ENCODE measurements around the gene ABLIM1.

The ABLIM1 gene

GRCh38 chr10:114408112-114408967 is 249.7 kb downstream of the ABLIM1 start:
- DNase-seq (ENCODE audit: low spot score), result no peak

- no peak for DNase-seq (ENCODE audit: low spot score)
These were observed 251.6 kb downstream of the ABLIM1 start for GRCh38 chr10:114406455-114406854.

- peak; percentile 66 for DNase-seq (ENCODE audit: low spot score)
These were observed 253.1 kb downstream of the ABLIM1 start for GRCh38 chr10:114405011-114405350.

- peak; percentile 58 for DNase-seq (ENCODE audit: low spot score)
These were observed 253.7 kb downstream of the ABLIM1 start, which contains the start of gene AFAP1L2 for GRCh38 chr10:114404171-114405010. Gene AFAP1L2, minus strand, starts transcription at chr10:114404502. Its CDS starts 47 bp downstream, at chr10:114404455.

- peak; percentile 69 for DNase-seq (ENCODE audit: low spot score)
These were observed 254.4 kb downstream of the ABLIM1 start for GRCh38 chr10:114403541-114404161.

- DNase-seq (ENCODE audit: low spot score), result peak; percentile 47
These were observed 255.1 kb downstream of the ABLIM1 start for GRCh38 chr10:114402871-114403540.

GRCh38 chr10:114402233-114402632 is 255.8 kb downstream of the ABLIM1 start:
- no peak for DNase-seq (ENCODE audit: low spot score)

- DNase-seq (ENCODE audit: low spot score), result peak; percentile 73
These were observed 256.8 kb downstream of the ABLIM1 start for GRCh38 chr10:114401195-114401791.

- DNase-seq (ENCODE audit: low spot score), result no peak
These were observed 258.0 kb downstream of the ABLIM1 start for GRCh38 chr10:114400091-114400490.

- DNase-seq (ENCODE audit: low spot score), result no peak
These were observed 258.5 kb downstream of the ABLIM1 start for GRCh38 chr10:114399576-114399975.

- DNase-seq (ENCODE audit: low spot score), result no peak
These were observed 259.3 kb downstream of the ABLIM1 start for GRCh38 chr10:114398587-114399331.

- peak; percentile 89 for DNase-seq (ENCODE audit: low spot score)
These were observed 260.4 kb downstream of the ABLIM1 start for GRCh38 chr10:114397651-114398145.

- no peak for DNase-seq (ENCODE audit: low spot score)
These were observed 261.6 kb downstream of the ABLIM1 start for GRCh38 chr10:114396464-114396863.

- DNase-seq (ENCODE audit: low spot score), result no peak
These were observed 262.6 kb downstream of the ABLIM1 start for GRCh38 chr10:114395366-114396022.

GRCh38 chr10:114394531-114394930 is 263.5 kb downstream of the ABLIM1 start:
- DNase-seq (ENCODE audit: low spot score), result no peak

- DNase-seq (ENCODE audit: low spot score), result no peak
These were observed 264.2 kb downstream of the ABLIM1 start for GRCh38 chr10:114393886-114394285.

GRCh38 chr10:114393482-114393881 is 264.6 kb downstream of the ABLIM1 start:
- DNase-seq (ENCODE audit: low spot score), result no peak

- DNase-seq (ENCODE audit: low spot score), result no peak
These were observed 265.8 kb downstream of the ABLIM1 start for GRCh38 chr10:114392112-114392835.

GRCh38 chr10:114391599-114391998 is 266.5 kb downstream of the ABLIM1 start:
- no peak for DNase-seq (ENCODE audit: low spot score)
